Measurements from ENCODE around the gene NEXN.

GRCh38 chr1:77958850-77959249 lies 70.4 kb downstream of the NEXN start:
- no peak for TF ChIP-seq CTCF (conservative IDR thresholded peaks at IDR 0.05)
- no peak for TF ChIP-seq EZH2 (IDR thresholded peaks at IDR 0.05; ENCODE audit: low read depth)

All from PC-9 (cell line).